Upper lobe of right lung (tissue), 1 donor: ENCODE results near the gene PRKCE. TPM values are rescaled to one million over a fixed set of nuclear protein-coding genes. Genes with fewer than 3 reads are reported as not detected.

Experiments used
- ATAC-seq: fragments of 200-7000 bp; cut with Tn5 transposase; one replicate; pipeline ENCODE4 v1.9.1; 2020; ENCODE audit warnings: mild to moderate bottlenecking, moderate library complexity
- DNase-seq: peaks from one replicate; pipeline ENCODE4 v3.0.0-alpha.2; 2020
- H3K27ac ChIP-seq: fragments of 200-600 bp; one replicate; pipeline ENCODE4 v1.8.0; 2022
- H3K27me3 ChIP-seq: fragments of 200-600 bp; one replicate; pipeline ENCODE4 v1.8.0; 2022; ENCODE audit warnings: mild to moderate bottlenecking
- H3K36me3 ChIP-seq: fragments of 200-600 bp; one replicate; pipeline ENCODE4 v1.8.0; 2022
- H3K4me1 ChIP-seq: fragments of 200-600 bp; one replicate; pipeline ENCODE4 v1.8.0; 2022
- H3K4me3 ChIP-seq: fragments of 200-600 bp; one replicate; pipeline ENCODE4 v1.8.0; 2022; ENCODE audit warnings: mild to moderate bottlenecking
- H3K9me3 ChIP-seq: fragments of 200-600 bp; one replicate; pipeline ENCODE4 v1.8.0; 2022
- CTCF ChIP-seq: fragments of 200-600 bp; IDR thresholded peaks from one replicate; pipeline ENCODE4 v1.8.0; 2022; ENCODE audit warnings: antibody characterized with exemption
- intact Hi-C: fragments of 100-400 bp; cut with DNase I; formaldehyde crosslinking; loops from one replicate; pipeline ENCODE4 v1.11.0; 2022
- total RNA-seq: library from RNA; stranded (reverse); fragmentation: NEBNext Ultra II Directional; extraction: Animal tissue kit (Norgen Biotek cat#: 25700); gene quantifications from one replicate; pipeline ENCODE4 v1.2.1, GENCODE V29; 2021
- donor health status: DM: no; HTN: yes; CAD: no; lungs with severe emphysema.

The PRKCE gene
- total RNA-seq, 1 donor from 2014 or later, result 65.6 TPM

- no peak for TF ChIP-seq CTCF
- peaks cover 8% of the 10 kb centered on the region for H3K4me1 ChIP-seq
- peak overlapping the region; percentile 17 for H3K27ac ChIP-seq
- intact Hi-C loops, result loop anchor here (10.0 kb wide), 1 partner anchor 279 kb away; the partner anchor contains the start of gene EPAS1
- ATAC-seq (no peak), DNase-seq (no peak)
- no peak overlapping the region for H3K4me3 ChIP-seq
- no peaks in the 10 kb centered on the region for H3K9me3 ChIP-seq
- H3K27me3 ChIP-seq, result no peaks in the 10 kb centered on the region
- H3K36me3 ChIP-seq, result peaks cover 27% of the 10 kb centered on the region
These were observed 364.2 kb downstream of the PRKCE start for GRCh38 chr2:46015671-46016070.

- peaks cover 25% of the 10 kb centered on the region for H3K36me3 ChIP-seq
- intact Hi-C loops, result loop anchor here (10.0 kb wide), 1 partner anchor 279 kb away; the partner anchor contains the start of gene EPAS1
- peak overlapping the region; percentile 17 for H3K27ac ChIP-seq
- H3K27me3 ChIP-seq, result no peaks in the 10 kb centered on the region
- no peak for ATAC-seq
- no peaks in the 10 kb centered on the region for H3K9me3 ChIP-seq
- H3K4me1 ChIP-seq, result peaks cover 8% of the 10 kb centered on the region
- H3K4me3 ChIP-seq, result no peak overlapping the region
- TF ChIP-seq CTCF, result no peak
- no peak for DNase-seq
These were observed 364.6 kb downstream of the PRKCE start for GRCh38 chr2:46016091-46016490.

- no peaks in the 10 kb centered on the region for H3K27me3 ChIP-seq
- DNase-seq, result no peak
- intact Hi-C loops, result loop anchor here (10.0 kb wide), 1 partner anchor 276 kb away; the partner anchor contains the start of gene EPAS1
- H3K4me3 ChIP-seq, result no peak overlapping the region
- ATAC-seq, result no peak
- peaks cover 8% of the 10 kb centered on the region for H3K4me1 ChIP-seq
- no peak for TF ChIP-seq CTCF
- no peaks in the 10 kb centered on the region for H3K9me3 ChIP-seq
- H3K36me3 ChIP-seq, result peaks cover 12% of the 10 kb centered on the region
- H3K27ac ChIP-seq, result no peak overlapping the region
These were observed 367.5 kb downstream of the PRKCE start for GRCh38 chr2:46018773-46019591.

GRCh38 chr2:46020416-46020815 is 368.9 kb downstream of the PRKCE start:
- no peak for TF ChIP-seq CTCF
- Histone ChIP-seq H3K36me3 (peaks cover 12% of the 10 kb centered on the region), H3K27ac (no peak overlapping the region), H3K4me3 (no peak overlapping the region), H3K27me3 (no peaks in the 10 kb centered on the region), H3K4me1 (peaks cover 5% of the 10 kb centered on the region), H3K9me3 (no peaks in the 10 kb centered on the region)
- intact Hi-C loops, result no loop called here
- no peak for ATAC-seq
- DNase-seq, result no peak

GRCh38 chr2:46023165-46023854 is 371.8 kb downstream of the PRKCE start:
- Histone ChIP-seq H3K9me3 (no peaks in the 10 kb centered on the region), H3K36me3 (peaks cover 12% of the 10 kb centered on the region), H3K4me3 (no peak overlapping the region), H3K27ac (no peak overlapping the region), H3K27me3 (no peaks in the 10 kb centered on the region), H3K4me1 (no peaks in the 10 kb centered on the region)
- TF ChIP-seq CTCF, result no peak
- ATAC-seq (no peak), DNase-seq (no peak)
- intact Hi-C loops, result no loop called here
